Endothelial cell of umbilical vein (primary cell): ENCODE data around the gene SHISA5. TPM values are rescaled to one million over a fixed set of nuclear protein-coding genes. Genes with fewer than 3 reads are reported as not detected.

Source experiments
- BruUV-seq: library from RNA; stranded (reverse); fragments of 400-500 nt; replicated peaks from 2 replicates; lab custom pipeline; 2021; lab: Mats Ljungman, UMichigan
- CTCF ChIA-PET: fragments of 300-600, 350-600 bp; sonication (Branson Sonifier 250); formaldehyde crosslinking; loops from one replicate; lab custom pipeline; 2021; ENCODE audit warnings: antibody characterized with exemption, inconsistent platforms; lab: Charles Lee
- POLR2A ChIA-PET: fragments of 300-600, 350-600 bp; sonication (Branson Sonifier 250); formaldehyde crosslinking; loops from one replicate; lab custom pipeline; 2021; ENCODE audit warnings: antibody characterized with exemption, inconsistent platforms; lab: Charles Lee
- DNase-seq: peaks from one replicate; pipeline ENCODE4 v3.0.0-alpha.2; 2011; ENCODE audit warnings: low read depth, low spot score
- FAIRE-seq: peaks from 2 replicates; lab custom pipeline; 2011; peaks lifted over from hg19 to GRCh38; lab: Jason Lieb, UNC
- H2AFZ ChIP-seq: 2 replicates; pipeline ENCODE4 v1.6.0; 2012; ENCODE audit warnings: low read depth, low read length, control low read depth, inconsistent platforms
- H3K27ac ChIP-seq: 2 replicates; pipeline ENCODE4 v1.5.1; 2011; ENCODE audit warnings: low read depth, mild to moderate bottlenecking, control low read depth, low read length, moderate library complexity; ENCODE audit not compliant: insufficient read depth
- H3K27me3 ChIP-seq, 2 experiments: 2 replicates each; pipeline versions ENCODE4 v1.6.0 to v1.6.1; 2011; ENCODE audit warnings: low read length in 2 of 2, mixed read lengths in 1 of 2; ENCODE audit not compliant: control insufficient read depth in 2 of 2, insufficient read depth in 2 of 2
- H3K36me3 ChIP-seq, 2 experiments: 2 replicates in 1 of 2; 3 replicates in 1 of 2; pipeline ENCODE4 v1.5.1; 2011; ENCODE audit warnings: low read length in 2 of 2, mild to moderate bottlenecking in 1 of 2, moderate library complexity in 1 of 2; ENCODE audit not compliant: control insufficient read depth in 2 of 2, insufficient read depth in 2 of 2; ENCODE audit errors: extremely low read depth in 1 of 2
- H3K4me1 ChIP-seq: 3 replicates; pipeline ENCODE4 v1.5.1; 2011; ENCODE audit warnings: mild to moderate bottlenecking, low read length; ENCODE audit not compliant: control insufficient read depth, insufficient read depth; ENCODE audit errors: extremely low read depth
- H3K4me2 ChIP-seq: 2 replicates; pipeline ENCODE4 v1.6.1; 2011; ENCODE audit warnings: low read length, control low read depth, mixed read lengths; ENCODE audit not compliant: insufficient read depth
- H3K4me3 ChIP-seq, 3 experiments: fragments of 200-600 bp in 1 of 3; sonication (generic), shearing (Covaris generic) in 1 of 3; replicated peaks in 1 of 3; 2 replicates each; pipeline ENCODE4 v1.5.1; 2011 to 2016; ENCODE audit warnings: control low read depth in 3 of 3, low read length in 3 of 3, mild to moderate bottlenecking in 2 of 3, inconsistent platforms in 1 of 3, low read depth in 1 of 3, moderate library complexity in 1 of 3; ENCODE audit not compliant: insufficient read depth in 1 of 3
- H3K79me2 ChIP-seq: 2 replicates; pipeline ENCODE4 v1.6.0; 2012; ENCODE audit warnings: low read length, inconsistent platforms; ENCODE audit not compliant: control insufficient read depth, insufficient read depth
- H3K9ac ChIP-seq: replicated peaks from 2 replicates; pipeline ENCODE3; 2011; ENCODE audit warnings: low read length, control low read depth; ENCODE audit not compliant: insufficient read depth; ENCODE audit errors: extremely low read depth
- H3K9me1 ChIP-seq: replicated peaks from 3 replicates; pipeline ENCODE4 v1.6.0; 2011; ENCODE audit warnings: mild to moderate bottlenecking, low read length; ENCODE audit not compliant: control insufficient read depth, insufficient read depth; ENCODE audit errors: extremely low read depth
- H3K9me3 ChIP-seq: replicated peaks from 2 replicates; pipeline ENCODE4 v1.5.1; 2012; ENCODE audit warnings: low read length, inconsistent platforms; ENCODE audit not compliant: control insufficient read depth, insufficient read depth
- H4K20me1 ChIP-seq: replicated peaks from 2 replicates; pipeline ENCODE3; 2011; ENCODE audit warnings: mild to moderate bottlenecking, low read length; ENCODE audit not compliant: control insufficient read depth, insufficient read depth; ENCODE audit errors: extremely low read depth
- CTCF ChIP-seq, 2 donors: IDR thresholded peaks; 1 replicate in 1 of 2; 2 replicates in 1 of 2; pipeline ENCODE4 v1.5.1; 2011; ENCODE audit warnings: low read length in 2 of 2, mild to moderate bottlenecking in 2 of 2, moderate library complexity in 2 of 2, control low read depth in 1 of 2, inconsistent platforms in 1 of 2, low read depth in 1 of 2; ENCODE audit not compliant: insufficient read depth in 1 of 2; ENCODE audit errors: extremely low read depth in 1 of 2
- EZH2 ChIP-seq: IDR thresholded peaks from 2 replicates; pipeline ENCODE4 v1.6.1; 2012; ENCODE audit warnings: borderline replicate concordance, low read depth, mild to moderate bottlenecking, moderate library complexity, low read length, inconsistent platforms; ENCODE audit not compliant: severe bottlenecking
- FOS ChIP-seq: IDR thresholded peaks from 2 replicates; pipeline ENCODE4 v1.6.1; 2011; ENCODE audit warnings: mild to moderate bottlenecking, low read length, moderate library complexity, borderline replicate concordance; ENCODE audit not compliant: insufficient read depth
- GATA2 ChIP-seq: IDR thresholded peaks from 2 replicates; pipeline ENCODE4 v1.7.0; 2011; ENCODE audit warnings: low read depth, mild to moderate bottlenecking, moderate library complexity, mixed read lengths, low read length; ENCODE audit not compliant: insufficient read length, insufficient read depth
- JUN ChIP-seq: IDR thresholded peaks from 2 replicates; pipeline ENCODE4 v1.6.1; 2011; ENCODE audit warnings: borderline replicate concordance, low read depth; ENCODE audit not compliant: insufficient read length, insufficient read depth
- MAX ChIP-seq: IDR thresholded peaks from 2 replicates; pipeline ENCODE4 v1.6.1; 2011; ENCODE audit not compliant: insufficient read depth, insufficient read length
- MYC ChIP-seq: IDR thresholded peaks from one replicate; pipeline ENCODE4 v1.6.1; 2011; ENCODE audit warnings: mild to moderate bottlenecking, low read depth, low read length
- POLR2A ChIP-seq: IDR thresholded peaks from 2 replicates; pipeline ENCODE4 v1.6.1; 2012; ENCODE audit warnings: low read depth, mild to moderate bottlenecking, control low read depth, low read length
- POLR2AphosphoS5 ChIP-seq: IDR thresholded peaks from 2 replicates; pipeline ENCODE4 v1.6.1; 2012; ENCODE audit warnings: low read depth, mild to moderate bottlenecking, control low read depth, low read length, moderate library complexity; ENCODE audit not compliant: insufficient read depth
- dilution Hi-C: fragments of 300-500 bp; cut with MboI; formaldehyde crosslinking; loops from one replicate; pipeline ENCODE4 v1.15.0; 2019; ENCODE audit warnings: low sequenced_read_pairs; ENCODE audit not compliant: extremely low pct_ligation_motif_present
- intact Hi-C: fragments of 100-400 bp; cut with micrococcal nuclease; formaldehyde crosslinking; loops from one replicate; pipeline ENCODE4 v1.10.0; 2022
- polyA plus RNA-seq, 4 experiments: library from polyadenylated mRNA; depleted of rRNA in 3 of 4; stranded (reverse) in 3 of 4; unstranded in 1 of 4; fragments of >200 nt; gene quantifications; 2 replicates each; pipeline versions ENCODE4 v1.2.1 to v1.2.3, GENCODE V29; 2011 to 2012; ENCODE audit warnings: missing spikeins in 1 of 4
- total RNA-seq: library from RNA; stranded (reverse); gene quantifications from 2 replicates; pipeline ENCODE4 v1.2.3, GENCODE V29; 2021

The SHISA5 gene
- total and polyA plus RNA-seq, 2 donors (not counting 3 experiments of a cell fraction or from before 2014, with no cell fraction given): 205 to 320 TPM

GRCh38 chr3:48478626-48479555, 25.1 kb downstream of the SHISA5 start:
- FAIRE-seq (no peak), DNase-seq (peak; percentile 31)
- H3K4me1 ChIP-seq: no peaks in the 10 kb centered on the region
- dilution Hi-C loops: no loop called here
- H3K36me3 ChIP-seq: peaks cover 0 to 9% of the 10 kb centered on the region in 2 experiments
- no peak overlapping the region for H3K27ac ChIP-seq
- H4K20me1 ChIP-seq: no peaks in the 10 kb centered on the region
- H3K4me2 ChIP-seq: no peak overlapping the region
- no peaks in the 10 kb centered on the region for H3K9me1 ChIP-seq
- ChIA-PET POLR2A (no interaction called here), CTCF (no interaction called here)
- no peaks in the 10 kb centered on the region for H3K27me3 ChIP-seq
- TF ChIP-seq CTCF (IDR thresholded peaks at IDR 0.05; ENCODE audit: extremely low read depth in 1 of 2, insufficient read depth in 1 of 2, low read depth in 1 of 2, low read length in 2 of 2): no peak
- no peak for TF ChIP-seq GATA2
- no peak for TF ChIP-seq MAX
- TF ChIP-seq POLR2AphosphoS5: no peak
- no peak for TF ChIP-seq POLR2A
- TF ChIP-seq MYC: no peak
- no peak for TF ChIP-seq JUN
- no peak for TF ChIP-seq FOS
- TF ChIP-seq EZH2: no peak
- H3K9ac ChIP-seq: no peak overlapping the region
- no peak overlapping the region for H2AFZ ChIP-seq
- BruUV-seq: no TSS peak
- H3K79me2 ChIP-seq: no peaks in the 10 kb centered on the region
- H3K9me3 ChIP-seq: no peaks in the 10 kb centered on the region
- intact Hi-C loops: no loop called here
- no peak overlapping the region for H3K4me3 ChIP-seq
